Neural cell (in vitro differentiated cells): ENCODE data around the gene ENPP7. TPM values are rescaled to one million over a fixed set of nuclear protein-coding genes. Genes with fewer than 3 reads are reported as not detected.
A peak's percentile ranks its signal among the peaks of the same experiment; 100 is the strongest.

Experiments used
- H2AFZ ChIP-seq: fragments of 200-600, 300-800 bp; sonication (generic), shearing (Covaris generic); 2 replicates; pipeline ENCODE4 v1.6.0; 2014; ENCODE audit warnings: low read depth, mild to moderate bottlenecking, antibody characterized with exemption, low read length, moderate library complexity
- H3F3A ChIP-seq: fragments of 200-600 bp; shearing (Covaris generic); 2 replicates; pipeline ENCODE4 v1.6.1; 2016; ENCODE audit warnings: mild to moderate bottlenecking, moderate library complexity, mixed read lengths, antibody characterized with exemption, low read length; ENCODE audit not compliant: insufficient read depth, poor library complexity, severe bottlenecking
- H3K27ac ChIP-seq: fragments of 200-600, 300-800 bp; sonication (generic), shearing (Covaris generic); 2 replicates; pipeline ENCODE4 v1.5.1; 2014; ENCODE audit warnings: mild to moderate bottlenecking, low read length, moderate library complexity
- H3K27me3 ChIP-seq: fragments of 300-800, 200-600 bp; sonication (generic), shearing (Covaris generic); 2 replicates; pipeline ENCODE4 v1.6.0; 2014; ENCODE audit warnings: mild to moderate bottlenecking, low read depth, low read length, moderate library complexity; ENCODE audit not compliant: insufficient read depth
- H3K36me3 ChIP-seq: fragments of 300-800, 200-600 bp; sonication (generic), shearing (Covaris generic); 2 replicates; pipeline ENCODE4 v1.5.1; 2014; ENCODE audit warnings: mild to moderate bottlenecking, antibody characterized with exemption, low read length, moderate library complexity; ENCODE audit not compliant: insufficient read depth
- H3K4me2 ChIP-seq: fragments of 300-800, 200-600 bp; sonication (generic), shearing (Covaris generic); 2 replicates; pipeline ENCODE4 v1.6.0; 2014; ENCODE audit warnings: mild to moderate bottlenecking, low read length
- H3K4me3 ChIP-seq: fragments of 300-800, 200-600 bp; sonication (generic), shearing (Covaris generic); 2 replicates; pipeline ENCODE4 v1.5.1; 2014; ENCODE audit warnings: mild to moderate bottlenecking, low read length, moderate library complexity
- H3K79me2 ChIP-seq: fragments of 200-600 bp; shearing (Covaris generic); replicated peaks from 2 replicates; pipeline ENCODE4 v1.6.0; 2014; ENCODE audit warnings: mild to moderate bottlenecking, low read length, moderate library complexity; ENCODE audit not compliant: insufficient read depth
- H3K9ac ChIP-seq: fragments of 300-800, 200-600 bp; sonication (generic), shearing (Covaris generic); 2 replicates; pipeline ENCODE4 v1.6.1; 2016; ENCODE audit warnings: mild to moderate bottlenecking, low read length, mixed read lengths
- H3K9me2 ChIP-seq: fragments of 200-600 bp; shearing (Covaris generic); 2 replicates; pipeline ENCODE4 v1.6.1; 2016; ENCODE audit warnings: mild to moderate bottlenecking, low read length, mixed read lengths; ENCODE audit not compliant: insufficient read depth
- H3K9me3 ChIP-seq: fragments of 200-600, 300-800 bp; sonication (generic), shearing (Covaris generic); 2 replicates; pipeline ENCODE4 v1.6.1; 2016; ENCODE audit warnings: mild to moderate bottlenecking, mixed run types, low read length, moderate library complexity, mixed read lengths
- H4K20me1 ChIP-seq: fragments of 200-600 bp; shearing (Covaris generic); 2 replicates; pipeline ENCODE4 v1.6.1; 2016; ENCODE audit warnings: mild to moderate bottlenecking, mixed run types; ENCODE audit not compliant: insufficient read depth
- EP300 ChIP-seq: fragments of 450-650 bp; conservative IDR thresholded peaks from 2 replicates; pipeline ENCODE4 v1.6.1; 2014; ENCODE audit warnings: antibody characterized with exemption, mild to moderate bottlenecking, moderate library complexity; ENCODE audit not compliant: poor library complexity, severe bottlenecking
- EZH2 ChIP-seq: fragments of 200-600, 300-800 bp; shearing (Covaris generic), sonication (generic); IDR thresholded peaks from 2 replicates; pipeline ENCODE4 v1.6.1; 2014; ENCODE audit warnings: antibody characterized with exemption, low read length, borderline replicate concordance, mild to moderate bottlenecking; ENCODE audit not compliant: insufficient read depth, poor library complexity, severe bottlenecking
- MXI1 ChIP-seq: fragments of 450-650 bp; conservative IDR thresholded peaks from 2 replicates; pipeline ENCODE4 v1.6.1; 2014; ENCODE audit warnings: antibody characterized with exemption, mild to moderate bottlenecking; ENCODE audit not compliant: poor library complexity, severe bottlenecking
- POLR2AphosphoS5 ChIP-seq: IDR thresholded peaks from 2 replicates; pipeline ENCODE4 v1.6.1; 2012
- RAD21 ChIP-seq: fragments of 450-650 bp; conservative IDR thresholded peaks from 2 replicates; pipeline ENCODE4 v1.6.1; 2014; ENCODE audit warnings: antibody characterized with exemption, mild to moderate bottlenecking, moderate library complexity
- SMC3 ChIP-seq: fragments of 450-650 bp; conservative IDR thresholded peaks from 2 replicates; pipeline ENCODE4 v1.6.1; 2014; ENCODE audit warnings: antibody characterized with exemption, mild to moderate bottlenecking, moderate library complexity; ENCODE audit not compliant: poor library complexity
- TAF1 ChIP-seq: IDR thresholded peaks from 2 replicates; pipeline ENCODE4 v1.6.1; 2012; ENCODE audit warnings: low read depth
- polyA plus RNA-seq: library from polyadenylated mRNA; depleted of rRNA; stranded (reverse); fragments of >200 nt; gene quantifications from 2 replicates; pipeline ENCODE4 v1.2.3, GENCODE V29; 2014
- TF ChIP-seq, protein P1 (sequence below): fragments of 450-650 bp; IDR thresholded peaks from 2 replicates; pipeline ENCODE4 v1.5.1; 2014; ENCODE audit warnings: antibody characterized with exemption, mild to moderate bottlenecking, moderate library complexity; ENCODE audit not compliant: poor library complexity, severe bottlenecking
- TF ChIP-seq, protein P2 (sequence below): IDR thresholded peaks from 2 replicates; pipeline ENCODE4 v1.6.1; 2012; ENCODE audit warnings: borderline replicate concordance

Gene ENPP7
- polyA plus RNA-seq, 1 donor from 2014 or later, result not detected

DNA sequence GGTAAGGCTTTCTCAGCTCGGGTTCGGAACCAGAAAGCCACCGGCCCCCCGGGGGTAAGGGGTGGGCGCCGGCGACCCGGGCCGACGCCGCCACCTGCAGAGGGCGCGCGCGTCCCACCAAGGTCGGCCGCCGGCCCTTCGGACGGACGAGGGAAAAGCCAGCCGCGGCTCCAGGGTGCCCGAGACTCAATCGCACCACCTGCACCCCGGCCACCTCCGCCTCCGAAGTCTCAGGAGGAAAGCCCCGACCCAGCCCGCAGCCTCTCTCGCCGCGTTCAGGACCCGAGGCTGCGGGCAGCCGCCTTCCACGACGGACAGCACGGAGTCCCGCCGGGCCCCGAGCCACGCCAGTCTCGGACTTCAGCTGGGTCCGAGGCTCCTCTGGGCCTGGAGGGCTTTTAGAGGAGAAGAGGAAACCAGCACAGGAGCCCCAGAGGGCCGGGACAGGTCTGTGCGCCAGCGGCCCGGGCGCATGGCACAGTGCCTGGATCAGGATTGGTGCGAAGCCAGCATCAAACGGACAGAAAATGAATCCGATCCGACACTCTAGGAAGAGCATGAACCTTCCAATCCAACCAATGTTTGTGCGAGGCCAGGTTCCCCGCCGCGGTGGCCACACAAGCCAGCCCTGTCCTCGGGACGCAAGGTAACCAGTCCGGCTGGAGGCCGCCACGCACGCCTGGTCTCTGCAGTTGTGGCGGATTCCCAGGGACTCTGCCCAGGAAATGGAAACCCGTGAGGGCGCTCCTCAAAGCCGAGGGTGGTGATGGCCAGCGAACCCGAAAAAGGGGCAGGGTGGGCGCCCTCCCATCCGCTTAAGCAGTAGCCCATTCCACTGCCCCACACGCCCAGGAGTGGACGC lies 59.4 kb downstream of the ENPP7 start:
- H3K36me3 ChIP-seq, result no peaks in the 10 kb centered on the region
- H3K4me2 ChIP-seq, result no peak overlapping the region
- no peaks in the 10 kb centered on the region for H3K9me3 ChIP-seq
- peaks cover 56% of the 10 kb centered on the region for H3K27me3 ChIP-seq
- H3K4me3 ChIP-seq, result peak overlapping the region; percentile 35
- H3K9me2 ChIP-seq, result no peaks in the 10 kb centered on the region
- H3F3A ChIP-seq, result peaks cover 9% of the 10 kb centered on the region
- H4K20me1 ChIP-seq, result peaks cover 26% of the 10 kb centered on the region
- TF ChIP-seq EZH2 (peak; percentile 42), RAD21 (peak; percentile 25), SMC3 (no peak), EP300 (no peak), MXI1 (no peak), POLR2AphosphoS5 (no peak), TAF1 (no peak)
- TF ChIP-seq, protein P1, sequence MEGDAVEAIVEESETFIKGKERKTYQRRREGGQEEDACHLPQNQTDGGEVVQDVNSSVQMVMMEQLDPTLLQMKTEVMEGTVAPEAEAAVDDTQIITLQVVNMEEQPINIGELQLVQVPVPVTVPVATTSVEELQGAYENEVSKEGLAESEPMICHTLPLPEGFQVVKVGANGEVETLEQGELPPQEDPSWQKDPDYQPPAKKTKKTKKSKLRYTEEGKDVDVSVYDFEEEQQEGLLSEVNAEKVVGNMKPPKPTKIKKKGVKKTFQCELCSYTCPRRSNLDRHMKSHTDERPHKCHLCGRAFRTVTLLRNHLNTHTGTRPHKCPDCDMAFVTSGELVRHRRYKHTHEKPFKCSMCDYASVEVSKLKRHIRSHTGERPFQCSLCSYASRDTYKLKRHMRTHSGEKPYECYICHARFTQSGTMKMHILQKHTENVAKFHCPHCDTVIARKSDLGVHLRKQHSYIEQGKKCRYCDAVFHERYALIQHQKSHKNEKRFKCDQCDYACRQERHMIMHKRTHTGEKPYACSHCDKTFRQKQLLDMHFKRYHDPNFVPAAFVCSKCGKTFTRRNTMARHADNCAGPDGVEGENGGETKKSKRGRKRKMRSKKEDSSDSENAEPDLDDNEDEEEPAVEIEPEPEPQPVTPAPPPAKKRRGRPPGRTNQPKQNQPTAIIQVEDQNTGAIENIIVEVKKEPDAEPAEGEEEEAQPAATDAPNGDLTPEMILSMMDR, result peak; percentile 46
- TF ChIP-seq, protein P2, sequence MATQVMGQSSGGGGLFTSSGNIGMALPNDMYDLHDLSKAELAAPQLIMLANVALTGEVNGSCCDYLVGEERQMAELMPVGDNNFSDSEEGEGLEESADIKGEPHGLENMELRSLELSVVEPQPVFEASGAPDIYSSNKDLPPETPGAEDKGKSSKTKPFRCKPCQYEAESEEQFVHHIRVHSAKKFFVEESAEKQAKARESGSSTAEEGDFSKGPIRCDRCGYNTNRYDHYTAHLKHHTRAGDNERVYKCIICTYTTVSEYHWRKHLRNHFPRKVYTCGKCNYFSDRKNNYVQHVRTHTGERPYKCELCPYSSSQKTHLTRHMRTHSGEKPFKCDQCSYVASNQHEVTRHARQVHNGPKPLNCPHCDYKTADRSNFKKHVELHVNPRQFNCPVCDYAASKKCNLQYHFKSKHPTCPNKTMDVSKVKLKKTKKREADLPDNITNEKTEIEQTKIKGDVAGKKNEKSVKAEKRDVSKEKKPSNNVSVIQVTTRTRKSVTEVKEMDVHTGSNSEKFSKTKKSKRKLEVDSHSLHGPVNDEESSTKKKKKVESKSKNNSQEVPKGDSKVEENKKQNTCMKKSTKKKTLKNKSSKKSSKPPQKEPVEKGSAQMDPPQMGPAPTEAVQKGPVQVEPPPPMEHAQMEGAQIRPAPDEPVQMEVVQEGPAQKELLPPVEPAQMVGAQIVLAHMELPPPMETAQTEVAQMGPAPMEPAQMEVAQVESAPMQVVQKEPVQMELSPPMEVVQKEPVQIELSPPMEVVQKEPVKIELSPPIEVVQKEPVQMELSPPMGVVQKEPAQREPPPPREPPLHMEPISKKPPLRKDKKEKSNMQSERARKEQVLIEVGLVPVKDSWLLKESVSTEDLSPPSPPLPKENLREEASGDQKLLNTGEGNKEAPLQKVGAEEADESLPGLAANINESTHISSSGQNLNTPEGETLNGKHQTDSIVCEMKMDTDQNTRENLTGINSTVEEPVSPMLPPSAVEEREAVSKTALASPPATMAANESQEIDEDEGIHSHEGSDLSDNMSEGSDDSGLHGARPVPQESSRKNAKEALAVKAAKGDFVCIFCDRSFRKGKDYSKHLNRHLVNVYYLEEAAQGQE, result no peak
- no peak overlapping the region for H2AFZ ChIP-seq
- no peak overlapping the region for H3K9ac ChIP-seq
- H3K27ac ChIP-seq, result no peak overlapping the region
- peaks cover 21% of the 10 kb centered on the region for H3K79me2 ChIP-seq

DNA sequence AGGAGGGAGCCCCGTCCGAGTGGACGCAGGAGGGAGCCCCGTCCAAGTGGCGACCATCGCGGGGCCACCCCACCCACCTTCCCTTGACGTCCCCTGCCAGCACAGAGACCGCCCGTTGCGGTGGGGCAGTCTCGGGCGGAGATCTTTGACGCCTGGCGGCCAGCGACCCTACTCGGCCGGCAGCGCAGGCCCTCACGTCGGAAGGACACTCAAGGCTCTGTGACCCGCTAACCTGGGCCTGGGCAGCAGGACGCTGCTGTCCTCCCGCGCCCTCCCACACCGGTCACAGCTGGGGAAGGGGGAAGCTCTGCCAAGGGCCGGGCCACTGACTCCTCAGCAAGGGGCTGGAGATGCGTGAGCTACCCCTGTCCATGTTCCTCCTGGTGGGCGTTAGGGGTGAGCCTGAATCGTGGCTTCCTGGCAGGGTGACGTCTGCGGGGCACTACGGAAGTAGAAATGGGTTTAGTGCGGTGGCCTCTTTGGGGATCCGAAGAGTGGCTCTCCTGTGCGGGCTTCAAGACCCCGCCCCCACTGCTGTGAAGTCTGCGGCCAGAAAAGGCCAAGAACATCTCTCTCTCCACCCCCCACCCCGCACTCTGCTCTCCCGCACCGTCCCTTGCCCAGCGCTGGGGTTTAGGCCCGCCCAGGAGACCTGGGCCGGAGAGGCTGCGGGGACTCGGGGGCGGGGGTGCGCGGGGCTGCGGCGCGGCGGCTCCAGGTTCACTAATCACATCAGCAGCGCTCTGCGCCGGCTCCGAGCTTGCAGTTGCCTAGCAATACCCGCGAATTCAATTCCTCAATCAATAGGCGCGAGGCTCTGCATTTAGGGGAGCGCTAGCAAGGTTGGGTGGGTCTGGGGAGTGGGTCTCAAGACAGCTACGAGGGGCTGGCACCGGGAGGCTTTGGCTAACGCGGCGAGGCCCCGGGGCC lies 60.3 kb downstream of the ENPP7 start:
- Histone ChIP-seq H2AFZ (no peak overlapping the region), H3K27me3 (peaks cover 56% of the 10 kb centered on the region), H3K79me2 (peaks cover 28% of the 10 kb centered on the region), H3K27ac (no peak overlapping the region), H3K36me3 (no peaks in the 10 kb centered on the region), H3K9ac (peak overlapping the region; percentile 58), H4K20me1 (peaks cover 26% of the 10 kb centered on the region), H3F3A (peaks cover 9% of the 10 kb centered on the region), H3K9me3 (no peaks in the 10 kb centered on the region), H3K4me3 (peak overlapping the region; percentile 63), H3K9me2 (no peaks in the 10 kb centered on the region), H3K4me2 (peak overlapping the region; percentile 44)
- TF ChIP-seq RAD21 (no peak), POLR2AphosphoS5 (no peak), TAF1 (no peak), EZH2 (no peak), SMC3 (no peak)
- TF ChIP-seq, protein P1, result no peak
- TF ChIP-seq, protein P2, result no peak
